Endothelial cell of umbilical vein (primary cell): Measurements from ENCODE around the gene SMARCC1. TPM values are rescaled to one million over a fixed set of nuclear protein-coding genes. Genes with fewer than 3 reads are reported as not detected.

Experiments used
- BruUV-seq: library from RNA; stranded (reverse); fragments of 400-500 nt; replicated peaks from 2 replicates; lab custom pipeline; 2021; lab: Mats Ljungman, UMichigan
- CTCF ChIA-PET: fragments of 300-600, 350-600 bp; sonication (Branson Sonifier 250); formaldehyde crosslinking; loops from one replicate; lab custom pipeline; 2021; ENCODE audit warnings: antibody characterized with exemption, inconsistent platforms; lab: Charles Lee
- POLR2A ChIA-PET: fragments of 300-600, 350-600 bp; sonication (Branson Sonifier 250); formaldehyde crosslinking; loops from one replicate; lab custom pipeline; 2021; ENCODE audit warnings: antibody characterized with exemption, inconsistent platforms; lab: Charles Lee
- DNase-seq: peaks from one replicate; pipeline ENCODE4 v3.0.0-alpha.2; 2011; ENCODE audit warnings: low read depth, low spot score
- FAIRE-seq: peaks from 2 replicates; lab custom pipeline; 2011; peaks lifted over from hg19 to GRCh38; lab: Jason Lieb, UNC
- H2AFZ ChIP-seq: 2 replicates; pipeline ENCODE4 v1.6.0; 2012; ENCODE audit warnings: low read depth, low read length, control low read depth, inconsistent platforms
- H3K27ac ChIP-seq: 2 replicates; pipeline ENCODE4 v1.5.1; 2011; ENCODE audit warnings: low read depth, mild to moderate bottlenecking, control low read depth, low read length, moderate library complexity; ENCODE audit not compliant: insufficient read depth
- H3K27me3 ChIP-seq, 2 experiments: 2 replicates each; pipeline versions ENCODE4 v1.6.0 to v1.6.1; 2011; ENCODE audit warnings: low read length in 2 of 2, mixed read lengths in 1 of 2; ENCODE audit not compliant: control insufficient read depth in 2 of 2, insufficient read depth in 2 of 2
- H3K36me3 ChIP-seq, 2 experiments: 2 replicates in 1 of 2; 3 replicates in 1 of 2; pipeline ENCODE4 v1.5.1; 2011; ENCODE audit warnings: low read length in 2 of 2, mild to moderate bottlenecking in 1 of 2, moderate library complexity in 1 of 2; ENCODE audit not compliant: control insufficient read depth in 2 of 2, insufficient read depth in 2 of 2; ENCODE audit errors: extremely low read depth in 1 of 2
- H3K4me1 ChIP-seq: 3 replicates; pipeline ENCODE4 v1.5.1; 2011; ENCODE audit warnings: mild to moderate bottlenecking, low read length; ENCODE audit not compliant: control insufficient read depth, insufficient read depth; ENCODE audit errors: extremely low read depth
- H3K4me2 ChIP-seq: 2 replicates; pipeline ENCODE4 v1.6.1; 2011; ENCODE audit warnings: low read length, control low read depth, mixed read lengths; ENCODE audit not compliant: insufficient read depth
- H3K4me3 ChIP-seq, 3 experiments: fragments of 200-600 bp in 1 of 3; sonication (generic), shearing (Covaris generic) in 1 of 3; replicated peaks in 1 of 3; 2 replicates each; pipeline ENCODE4 v1.5.1; 2011 to 2016; ENCODE audit warnings: control low read depth in 3 of 3, low read length in 3 of 3, mild to moderate bottlenecking in 2 of 3, inconsistent platforms in 1 of 3, low read depth in 1 of 3, moderate library complexity in 1 of 3; ENCODE audit not compliant: insufficient read depth in 1 of 3
- H3K79me2 ChIP-seq: 2 replicates; pipeline ENCODE4 v1.6.0; 2012; ENCODE audit warnings: low read length, inconsistent platforms; ENCODE audit not compliant: control insufficient read depth, insufficient read depth
- H3K9ac ChIP-seq: replicated peaks from 2 replicates; pipeline ENCODE3; 2011; ENCODE audit warnings: low read length, control low read depth; ENCODE audit not compliant: insufficient read depth; ENCODE audit errors: extremely low read depth
- H3K9me1 ChIP-seq: replicated peaks from 3 replicates; pipeline ENCODE4 v1.6.0; 2011; ENCODE audit warnings: mild to moderate bottlenecking, low read length; ENCODE audit not compliant: control insufficient read depth, insufficient read depth; ENCODE audit errors: extremely low read depth
- H3K9me3 ChIP-seq: replicated peaks from 2 replicates; pipeline ENCODE4 v1.5.1; 2012; ENCODE audit warnings: low read length, inconsistent platforms; ENCODE audit not compliant: control insufficient read depth, insufficient read depth
- H4K20me1 ChIP-seq: replicated peaks from 2 replicates; pipeline ENCODE3; 2011; ENCODE audit warnings: mild to moderate bottlenecking, low read length; ENCODE audit not compliant: control insufficient read depth, insufficient read depth; ENCODE audit errors: extremely low read depth
- EZH2 ChIP-seq: IDR thresholded peaks from 2 replicates; pipeline ENCODE4 v1.6.1; 2012; ENCODE audit warnings: borderline replicate concordance, low read depth, mild to moderate bottlenecking, moderate library complexity, low read length, inconsistent platforms; ENCODE audit not compliant: severe bottlenecking
- FOS ChIP-seq: IDR thresholded peaks from 2 replicates; pipeline ENCODE4 v1.6.1; 2011; ENCODE audit warnings: mild to moderate bottlenecking, low read length, moderate library complexity, borderline replicate concordance; ENCODE audit not compliant: insufficient read depth
- GATA2 ChIP-seq: IDR thresholded peaks from 2 replicates; pipeline ENCODE4 v1.7.0; 2011; ENCODE audit warnings: low read depth, mild to moderate bottlenecking, moderate library complexity, mixed read lengths, low read length; ENCODE audit not compliant: insufficient read length, insufficient read depth
- JUN ChIP-seq: IDR thresholded peaks from 2 replicates; pipeline ENCODE4 v1.6.1; 2011; ENCODE audit warnings: borderline replicate concordance, low read depth; ENCODE audit not compliant: insufficient read length, insufficient read depth
- MYC ChIP-seq: IDR thresholded peaks from one replicate; pipeline ENCODE4 v1.6.1; 2011; ENCODE audit warnings: mild to moderate bottlenecking, low read depth, low read length
- POLR2A ChIP-seq: IDR thresholded peaks from 2 replicates; pipeline ENCODE4 v1.6.1; 2012; ENCODE audit warnings: low read depth, mild to moderate bottlenecking, control low read depth, low read length
- POLR2AphosphoS5 ChIP-seq: IDR thresholded peaks from 2 replicates; pipeline ENCODE4 v1.6.1; 2012; ENCODE audit warnings: low read depth, mild to moderate bottlenecking, control low read depth, low read length, moderate library complexity; ENCODE audit not compliant: insufficient read depth
- dilution Hi-C: fragments of 300-500 bp; cut with MboI; formaldehyde crosslinking; loops from one replicate; pipeline ENCODE4 v1.15.0; 2019; ENCODE audit warnings: low sequenced_read_pairs; ENCODE audit not compliant: extremely low pct_ligation_motif_present
- intact Hi-C: fragments of 100-400 bp; cut with micrococcal nuclease; formaldehyde crosslinking; loops from one replicate; pipeline ENCODE4 v1.10.0; 2022
- polyA plus RNA-seq, 4 experiments: library from polyadenylated mRNA; depleted of rRNA in 3 of 4; stranded (reverse) in 3 of 4; unstranded in 1 of 4; fragments of >200 nt; gene quantifications; 2 replicates each; pipeline versions ENCODE4 v1.2.1 to v1.2.3, GENCODE V29; 2011 to 2012; ENCODE audit warnings: missing spikeins in 1 of 4
- total RNA-seq: library from RNA; stranded (reverse); gene quantifications from 2 replicates; pipeline ENCODE4 v1.2.3, GENCODE V29; 2021
- TF ChIP-seq, protein P1 (sequence below), 2 donors: IDR thresholded peaks; 1 replicate in 1 of 2; 2 replicates in 1 of 2; pipeline ENCODE4 v1.5.1; 2011; ENCODE audit warnings: low read length in 2 of 2, mild to moderate bottlenecking in 2 of 2, moderate library complexity in 2 of 2, control low read depth in 1 of 2, inconsistent platforms in 1 of 2, low read depth in 1 of 2; ENCODE audit not compliant: insufficient read depth in 1 of 2; ENCODE audit errors: extremely low read depth in 1 of 2
- TF ChIP-seq, protein P2 (sequence below): IDR thresholded peaks from 2 replicates; pipeline ENCODE4 v1.6.1; 2011; ENCODE audit not compliant: insufficient read depth, insufficient read length

SMARCC1 gene
- total and polyA plus RNA-seq, 2 donors (not counting 3 experiments of a cell fraction or from before 2014, with no cell fraction given) = 23.0 to 138 TPM

DNA sequence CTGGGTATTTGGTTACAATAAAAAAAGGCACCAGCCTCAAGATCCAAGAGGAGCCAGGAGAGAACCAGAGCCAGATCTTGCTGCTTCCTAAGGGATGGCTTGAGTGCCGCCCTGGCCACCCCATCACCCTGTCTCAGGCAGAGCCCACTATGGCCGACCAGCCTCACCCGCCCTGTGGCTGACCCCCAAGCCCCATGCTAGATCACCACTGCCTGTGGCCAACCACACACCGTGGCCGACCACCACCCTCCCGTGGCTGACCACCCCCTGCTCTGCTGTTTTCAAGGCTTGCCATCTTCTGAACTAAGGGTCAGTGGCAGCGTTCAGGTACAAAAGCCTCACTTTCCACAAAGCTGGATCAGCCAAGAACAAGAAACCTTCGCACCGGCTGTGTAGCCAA is 215.0 kb downstream of the SMARCC1 start:
- dilution Hi-C loops (no loop called here), intact Hi-C loops (no loop called here)
- TF ChIP-seq GATA2 (no peak), POLR2AphosphoS5 (no peak), MYC (no peak), POLR2A (no peak), EZH2 (no peak), FOS (no peak), JUN (no peak)
- TF ChIP-seq, protein P1, sequence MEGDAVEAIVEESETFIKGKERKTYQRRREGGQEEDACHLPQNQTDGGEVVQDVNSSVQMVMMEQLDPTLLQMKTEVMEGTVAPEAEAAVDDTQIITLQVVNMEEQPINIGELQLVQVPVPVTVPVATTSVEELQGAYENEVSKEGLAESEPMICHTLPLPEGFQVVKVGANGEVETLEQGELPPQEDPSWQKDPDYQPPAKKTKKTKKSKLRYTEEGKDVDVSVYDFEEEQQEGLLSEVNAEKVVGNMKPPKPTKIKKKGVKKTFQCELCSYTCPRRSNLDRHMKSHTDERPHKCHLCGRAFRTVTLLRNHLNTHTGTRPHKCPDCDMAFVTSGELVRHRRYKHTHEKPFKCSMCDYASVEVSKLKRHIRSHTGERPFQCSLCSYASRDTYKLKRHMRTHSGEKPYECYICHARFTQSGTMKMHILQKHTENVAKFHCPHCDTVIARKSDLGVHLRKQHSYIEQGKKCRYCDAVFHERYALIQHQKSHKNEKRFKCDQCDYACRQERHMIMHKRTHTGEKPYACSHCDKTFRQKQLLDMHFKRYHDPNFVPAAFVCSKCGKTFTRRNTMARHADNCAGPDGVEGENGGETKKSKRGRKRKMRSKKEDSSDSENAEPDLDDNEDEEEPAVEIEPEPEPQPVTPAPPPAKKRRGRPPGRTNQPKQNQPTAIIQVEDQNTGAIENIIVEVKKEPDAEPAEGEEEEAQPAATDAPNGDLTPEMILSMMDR (IDR thresholded peaks at IDR 0.05; ENCODE audit: extremely low read depth in 1 of 2, insufficient read depth in 1 of 2, low read depth in 1 of 2, low read length in 2 of 2) = no peak
- TF ChIP-seq, protein P2, sequence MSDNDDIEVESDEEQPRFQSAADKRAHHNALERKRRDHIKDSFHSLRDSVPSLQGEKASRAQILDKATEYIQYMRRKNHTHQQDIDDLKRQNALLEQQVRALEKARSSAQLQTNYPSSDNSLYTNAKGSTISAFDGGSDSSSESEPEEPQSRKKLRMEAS = no peak
- Histone ChIP-seq H4K20me1 (no peaks in the 10 kb centered on the region), H3K9me1 (no peaks in the 10 kb centered on the region), H3K9ac (no peak overlapping the region), H3K9me3 (no peaks in the 10 kb centered on the region), H3K4me1 (no peaks in the 10 kb centered on the region), H3K27ac (no peak overlapping the region), H3K4me3 (no peak overlapping the region), H3K27me3 (peaks cover 6 to 11% of the 10 kb centered on the region in 2 experiments), H3K4me2 (no peak overlapping the region), H2AFZ (no peak overlapping the region), H3K36me3 (no peaks in the 10 kb centered on the region), H3K79me2 (no peaks in the 10 kb centered on the region)
- no peak for FAIRE-seq
- POLR2A ChIA-PET = interaction anchor here (0.6 kb wide), 1 partner anchor 222 kb away, joined by 3 read pairs; no protein-coding TSS in a partner anchor
- no peak for DNase-seq
- CTCF ChIA-PET = no interaction called here
- no TSS peak for BruUV-seq
